Activated naive CD4-positive, alpha-beta T cell treated with anti-CD3 and anti-CD28 coated beads, Interleukin-2, amount 10 ng/mL, durations not matched to agents 7 days and 5 days (primary cell): ENCODE measurements around the gene TAOK3.

Source experiments
- CTCF ChIA-PET: fragments of 350-600 bp; sonication (Branson Sonifier 250); formaldehyde crosslinking; loops from one replicate; lab custom pipeline; 2021; ENCODE audit warnings: antibody characterized with exemption; lab: Charles Lee
- DNase-seq: peaks from one replicate; pipeline ENCODE4 v3.0.0-alpha.2; 2020
- H3K27ac Mint-ChIP-seq: one replicate; pipeline ENCODE4 v1.8.0; 2021; ENCODE audit warnings: mild to moderate bottlenecking, moderate library complexity, mixed read lengths
- H3K27me3 Mint-ChIP-seq: one replicate; pipeline ENCODE4 v1.8.0; 2021; ENCODE audit warnings: mild to moderate bottlenecking, mixed read lengths
- H3K36me3 Mint-ChIP-seq: one replicate; pipeline ENCODE4 v1.8.0; 2021; ENCODE audit warnings: mixed read lengths
- H3K4me1 Mint-ChIP-seq: one replicate; pipeline ENCODE4 v1.8.0; 2021; ENCODE audit warnings: mixed read lengths
- H3K4me3 Mint-ChIP-seq: one replicate; pipeline ENCODE4 v1.8.0; 2021; ENCODE audit warnings: mild to moderate bottlenecking, moderate library complexity, mixed read lengths
- H3K9me3 Mint-ChIP-seq: one replicate; pipeline ENCODE4 v1.8.0; 2021; ENCODE audit warnings: mixed read lengths

Gene TAOK3

DNA sequence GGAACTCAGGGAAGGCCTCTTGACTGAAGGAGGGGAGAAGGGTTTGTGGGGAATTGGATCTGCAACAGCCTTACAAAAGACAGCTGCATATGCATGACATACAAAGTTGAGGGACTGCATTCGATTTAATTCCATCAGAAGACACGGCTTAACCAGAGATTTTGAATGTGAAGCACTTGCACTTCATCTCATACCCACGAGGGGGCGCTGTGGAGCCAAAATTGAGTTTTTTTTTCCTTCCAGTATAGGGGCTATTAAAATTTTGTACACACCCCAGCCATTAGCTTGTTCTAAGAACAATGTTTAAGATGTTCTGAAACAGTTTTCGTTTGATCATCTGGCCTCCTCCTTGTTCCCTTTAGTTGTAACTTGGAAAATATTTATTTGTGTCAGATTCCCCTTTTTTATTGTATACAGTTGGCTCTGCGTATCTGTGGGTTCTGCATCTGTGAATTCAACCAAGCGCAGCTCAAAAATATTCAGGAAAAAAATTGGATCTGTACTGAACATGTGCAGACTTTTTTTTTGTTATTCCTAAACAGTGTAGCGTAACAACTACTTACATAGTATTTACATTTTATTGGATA lies 5.3 kb upstream of the TAOK3 start:
- no peaks in the 10 kb centered on the region for H3K9me3 Mint-ChIP-seq
- peak overlapping the region; percentile 96 for H3K4me3 Mint-ChIP-seq
- CTCF ChIA-PET = interaction anchor here (0.7 to 4.1 kb wide), 12 partner anchors 13 to 1169 kb away, joined by 3 to 75 read pairs (median 3); no protein-coding TSS in a partner anchor
- no peaks in the 10 kb centered on the region for H3K27me3 Mint-ChIP-seq
- peak; percentile 82 for DNase-seq
- H3K4me1 Mint-ChIP-seq = peaks cover 43% of the 10 kb centered on the region
- H3K27ac Mint-ChIP-seq = peak overlapping the region; percentile 94
- peaks cover 18% of the 10 kb centered on the region for H3K36me3 Mint-ChIP-seq

DNA sequence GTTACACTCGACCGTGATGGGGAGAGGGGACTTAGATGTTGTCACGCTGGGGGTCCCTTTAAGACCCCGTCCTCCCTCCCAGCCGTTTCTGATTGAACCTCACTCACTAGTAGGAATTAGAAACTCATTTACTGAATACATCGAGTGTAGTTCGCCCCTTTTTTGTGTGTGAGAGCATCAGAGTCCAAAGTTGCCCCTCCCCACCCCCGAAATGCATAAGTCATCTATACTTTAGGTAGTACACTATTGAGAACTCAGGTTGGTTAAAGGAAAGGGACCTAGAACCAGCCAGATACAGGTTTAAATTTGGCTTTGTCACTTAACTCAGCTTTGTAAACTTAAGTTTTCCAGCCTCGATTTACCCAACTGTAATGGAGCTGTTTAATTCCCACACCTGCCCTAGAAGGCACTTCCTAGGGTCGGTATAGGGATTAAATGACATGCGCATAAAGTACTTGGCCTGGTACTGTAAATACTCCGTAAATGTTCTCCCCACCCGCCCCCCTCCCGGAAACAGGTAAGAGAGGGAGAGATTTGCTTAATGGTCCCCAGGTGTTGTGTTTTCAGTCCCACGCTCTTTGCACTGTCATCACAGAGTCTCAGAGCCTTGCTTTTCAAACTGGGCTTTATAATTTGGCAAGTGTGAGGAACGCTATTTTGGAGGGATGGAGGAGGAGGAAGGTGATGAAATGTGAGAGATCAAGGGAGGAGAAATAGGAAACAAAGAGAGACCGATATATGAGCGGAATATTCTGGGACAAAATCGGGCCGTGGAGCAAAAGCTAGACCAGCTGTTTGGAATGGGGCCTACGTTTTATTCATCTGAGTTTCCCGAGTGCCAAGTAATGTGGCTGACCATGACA lies 4.5 kb upstream of the TAOK3 start:
- CTCF ChIA-PET = interaction anchor here (0.7 to 4.1 kb wide), 19 partner anchors 13 to 1170 kb away, joined by 3 to 75 read pairs (median 7); partner anchors contain the start of gene PEBP1
- Mint-ChIP-seq H3K4me1 (peaks cover 45% of the 10 kb centered on the region), H3K4me3 (peak overlapping the region; percentile 96), H3K27ac (peak overlapping the region; percentile 94), H3K9me3 (no peaks in the 10 kb centered on the region), H3K27me3 (peaks cover 5% of the 10 kb centered on the region), H3K36me3 (peaks cover 18% of the 10 kb centered on the region)
- DNase-seq = peak; percentile 24

GRCh38 chr12:118376089-118377020 lies 3.6 kb upstream of the TAOK3 start, which contains the start of gene SUDS3:
SUDS3 (plus strand) TSS chr12:118376555; CDS start chr12:118376692, 137 bp downstream.
- DNase-seq = peak; percentile 95
- peak within 1 kb of the TSS; percentile 96 for H3K4me3 Mint-ChIP-seq
- H3K36me3 Mint-ChIP-seq = peaks cover 12% of the 10 kb centered on the region
- peaks cover 50% of the 10 kb centered on the region for H3K4me1 Mint-ChIP-seq
- H3K9me3 Mint-ChIP-seq = no peaks in the 10 kb centered on the region
- H3K27ac Mint-ChIP-seq = peak within 1 kb of the TSS; percentile 98
- H3K27me3 Mint-ChIP-seq = peaks cover 14% of the 10 kb centered on the region
- CTCF ChIA-PET = interaction anchor here (0.5 to 4.1 kb wide), 25 partner anchors 12 to 501 kb away, joined by 3 to 75 read pairs (median 6); partner anchors contain the start of gene PEBP1

DNA sequence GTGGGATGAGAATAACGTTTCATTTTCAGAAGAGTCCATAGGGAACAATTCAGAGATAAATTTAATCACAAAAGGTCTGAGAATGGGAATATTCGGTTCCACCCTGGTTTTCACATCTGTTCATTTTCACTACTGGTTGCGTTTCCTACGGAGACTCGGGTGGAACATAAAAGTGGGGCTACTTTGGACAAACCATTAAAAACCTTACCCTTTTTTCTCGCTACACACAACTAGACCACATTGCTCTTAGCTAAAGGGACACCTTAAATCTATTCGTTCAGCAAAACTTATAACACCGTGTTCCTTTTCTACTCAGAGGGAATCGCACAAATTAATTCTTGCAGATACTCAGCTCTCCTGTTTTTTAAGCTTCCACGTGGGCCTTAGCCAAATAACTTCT lies 2.6 kb upstream of the TAOK3 start:
- peaks cover 10% of the 10 kb centered on the region for H3K36me3 Mint-ChIP-seq
- CTCF ChIA-PET = interaction anchor here (0.8 to 4.1 kb wide), 21 partner anchors 17 to 500 kb away, joined by 3 to 75 read pairs (median 7); partner anchors contain the start of gene PEBP1
- H3K9me3 Mint-ChIP-seq = no peaks in the 10 kb centered on the region
- no peak for DNase-seq
- peaks cover 21% of the 10 kb centered on the region for H3K27me3 Mint-ChIP-seq
- H3K27ac Mint-ChIP-seq = peak overlapping the region; percentile 98
- H3K4me1 Mint-ChIP-seq = peaks cover 60% of the 10 kb centered on the region
- peak overlapping the region; percentile 96 for H3K4me3 Mint-ChIP-seq

GRCh38 chr12:118374909-118375308 lies 2.2 kb upstream of the TAOK3 start:
- H3K4me3 Mint-ChIP-seq = peak overlapping the region; percentile 44
- no peak for DNase-seq
- H3K36me3 Mint-ChIP-seq = peaks cover 5% of the 10 kb centered on the region
- peaks cover 21% of the 10 kb centered on the region for H3K27me3 Mint-ChIP-seq
- H3K4me1 Mint-ChIP-seq = peaks cover 61% of the 10 kb centered on the region
- no peak overlapping the region for H3K27ac Mint-ChIP-seq
- CTCF ChIA-PET = interaction anchor here (0.7 to 4.1 kb wide), 8 partner anchors 17 to 500 kb away, joined by 3 to 75 read pairs (median 14); no protein-coding TSS in a partner anchor
- no peaks in the 10 kb centered on the region for H3K9me3 Mint-ChIP-seq

GRCh38 chr12:118374126-118374725 lies 1.5 kb upstream of the TAOK3 start:
- peaks cover 3% of the 10 kb centered on the region for H3K36me3 Mint-ChIP-seq
- H3K27me3 Mint-ChIP-seq = peaks cover 21% of the 10 kb centered on the region
- CTCF ChIA-PET = interaction anchor here (0.7 to 1.5 kb wide), 5 partner anchors 16 to 253 kb away, joined by 3 to 11 read pairs (median 3); no protein-coding TSS in a partner anchor
- H3K27ac Mint-ChIP-seq = peak overlapping the region; percentile 94
- peak overlapping the region; percentile 97 for H3K4me3 Mint-ChIP-seq
- peaks cover 61% of the 10 kb centered on the region for H3K4me1 Mint-ChIP-seq
- DNase-seq = no peak
- H3K9me3 Mint-ChIP-seq = no peaks in the 10 kb centered on the region

DNA sequence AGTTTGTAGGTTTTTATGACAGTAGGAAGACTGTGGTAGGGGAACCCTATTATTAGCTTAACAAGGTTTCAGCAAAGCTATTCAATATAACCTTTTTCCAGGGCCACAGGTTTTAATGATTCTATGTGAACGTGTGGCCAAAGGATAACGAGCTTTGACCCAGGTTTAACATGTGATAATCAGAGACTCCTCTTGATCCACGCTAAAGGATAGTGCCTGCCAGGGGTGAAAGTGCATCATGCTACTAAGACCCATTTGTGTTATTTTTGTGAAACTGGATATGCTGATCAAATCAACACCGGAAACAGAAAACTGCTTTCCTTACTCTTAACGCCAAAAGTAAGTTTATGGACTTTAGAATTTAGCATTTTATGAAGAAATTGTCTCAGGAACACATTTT lies 909 bp upstream of the TAOK3 start:
- H3K27ac Mint-ChIP-seq = peak overlapping the region; percentile 94
- H3K36me3 Mint-ChIP-seq = peaks cover 3% of the 10 kb centered on the region
- no peaks in the 10 kb centered on the region for H3K9me3 Mint-ChIP-seq
- CTCF ChIA-PET = interaction anchor here (1.0 to 1.5 kb wide), 5 partner anchors 15 to 498 kb away, joined by 3 to 11 read pairs (median 5); no protein-coding TSS in a partner anchor
- peak overlapping the region; percentile 97 for H3K4me3 Mint-ChIP-seq
- peaks cover 61% of the 10 kb centered on the region for H3K4me1 Mint-ChIP-seq
- H3K27me3 Mint-ChIP-seq = peaks cover 21% of the 10 kb centered on the region
- DNase-seq = no peak

DNA sequence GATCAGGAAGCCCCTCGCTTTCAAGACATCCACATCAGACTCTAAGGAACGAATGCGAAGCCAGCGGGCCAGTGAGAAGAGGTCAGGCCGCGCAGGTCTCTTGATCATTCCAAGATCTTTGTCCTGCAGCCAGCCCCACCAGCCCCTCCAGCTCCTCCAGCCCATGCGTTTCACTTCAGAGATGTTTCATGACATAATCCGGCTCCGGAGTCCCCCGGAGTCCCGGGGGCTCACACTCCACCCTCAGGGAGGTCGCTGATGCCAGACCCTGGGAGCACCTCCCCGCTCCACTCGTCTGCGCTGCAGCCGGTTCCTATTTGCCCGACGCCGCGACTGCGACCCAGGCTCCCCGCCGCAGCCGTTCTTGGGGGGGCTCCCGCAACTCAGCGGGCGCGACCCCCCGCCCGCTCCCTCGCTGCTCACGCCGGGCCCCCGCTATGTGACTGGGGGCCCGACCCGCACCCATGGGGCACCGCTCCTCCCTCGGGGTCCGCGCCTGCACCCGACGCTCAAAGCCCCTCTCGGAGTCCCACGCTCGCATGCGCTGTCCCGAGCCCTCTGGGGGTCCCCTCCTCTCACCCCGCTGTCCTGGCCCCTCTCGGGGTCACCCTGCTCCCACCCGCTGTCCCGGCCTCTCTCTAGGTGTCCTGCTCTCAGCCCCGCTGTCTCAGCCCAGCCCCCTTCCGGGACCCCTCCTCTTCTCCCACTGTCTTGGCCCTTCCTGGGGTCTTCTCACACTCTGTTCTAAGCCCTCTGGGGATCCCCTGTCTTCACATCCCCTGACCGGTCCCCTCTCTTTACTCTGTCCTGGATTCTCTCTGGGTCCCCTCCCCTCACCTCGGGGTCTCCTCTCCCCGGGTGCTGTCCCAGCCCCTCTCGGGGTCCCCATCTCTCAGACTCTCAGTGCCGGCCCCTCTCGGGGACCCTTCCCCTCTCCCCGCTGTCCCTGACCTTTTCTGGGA lies 1.1 kb downstream of the TAOK3 start:
- no peaks in the 10 kb centered on the region for H3K9me3 Mint-ChIP-seq
- H3K4me1 Mint-ChIP-seq = peaks cover 51% of the 10 kb centered on the region
- H3K27me3 Mint-ChIP-seq = peaks cover 21% of the 10 kb centered on the region
- peaks cover 1% of the 10 kb centered on the region for H3K36me3 Mint-ChIP-seq
- peak overlapping the region; percentile 94 for H3K27ac Mint-ChIP-seq
- CTCF ChIA-PET = interaction anchor here (1.5 kb wide), 1 partner anchor 190 kb away, joined by 3 read pairs; no protein-coding TSS in a partner anchor
- DNase-seq = peak; percentile 31
- H3K4me3 Mint-ChIP-seq = peak overlapping the region; percentile 97

DNA sequence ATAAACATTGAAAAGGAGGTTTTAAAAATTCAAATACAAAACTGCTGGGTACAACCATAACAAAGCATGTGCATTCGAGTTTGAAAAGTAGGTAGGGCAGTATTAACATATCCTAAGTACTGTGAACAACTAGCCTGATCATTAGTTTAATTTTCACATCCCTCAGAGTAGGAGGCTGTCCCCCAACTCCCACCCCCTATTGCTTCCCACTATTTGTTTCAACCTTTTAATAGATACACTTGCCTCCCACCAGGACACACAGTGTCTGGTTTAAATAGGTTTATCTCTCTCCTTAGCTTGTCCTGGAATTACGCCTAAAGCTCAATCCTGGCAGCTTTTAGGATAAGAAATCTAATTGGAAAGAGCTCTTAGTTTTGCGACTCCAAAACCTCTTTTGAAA lies 2.1 kb downstream of the TAOK3 start:
- CTCF ChIA-PET = interaction anchor here (0.8 to 1.5 kb wide), 2 partner anchors 10 to 189 kb away, joined by 3 read pairs; no protein-coding TSS in a partner anchor
- H3K27me3 Mint-ChIP-seq = peaks cover 21% of the 10 kb centered on the region
- H3K27ac Mint-ChIP-seq = no peak overlapping the region
- no peaks in the 10 kb centered on the region for H3K9me3 Mint-ChIP-seq
- peaks cover 45% of the 10 kb centered on the region for H3K4me1 Mint-ChIP-seq
- peak overlapping the region; percentile 97 for H3K4me3 Mint-ChIP-seq
- DNase-seq = no peak
- H3K36me3 Mint-ChIP-seq = no peaks in the 10 kb centered on the region

DNA sequence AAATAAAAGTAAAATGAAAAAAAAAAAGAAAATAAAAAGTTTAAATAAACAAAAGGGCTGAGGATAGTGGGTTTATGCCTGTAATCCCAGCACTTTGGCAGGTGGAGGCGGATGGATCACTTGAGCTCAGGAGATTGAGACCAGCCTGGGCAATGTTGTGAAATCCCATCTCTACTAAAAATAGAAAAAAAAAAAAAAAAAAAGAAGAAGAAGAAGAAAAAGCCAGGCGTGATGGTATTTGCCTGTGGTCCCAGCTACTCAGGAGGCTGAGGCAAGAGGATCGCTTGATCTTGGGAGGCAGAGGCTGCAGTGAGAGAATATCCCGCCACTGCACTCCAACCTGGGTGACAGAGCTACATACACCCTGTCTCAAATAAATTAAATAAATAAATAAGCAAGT lies 3.9 kb downstream of the TAOK3 start:
- Mint-ChIP-seq H3K4me3 (no peak overlapping the region), H3K27ac (no peak overlapping the region), H3K4me1 (peaks cover 27% of the 10 kb centered on the region), H3K9me3 (no peaks in the 10 kb centered on the region), H3K36me3 (no peaks in the 10 kb centered on the region), H3K27me3 (peaks cover 21% of the 10 kb centered on the region)
- CTCF ChIA-PET = interaction anchor here (0.7 to 1.2 kb wide), 3 partner anchors 10 to 203 kb away, joined by 3 to 6 read pairs (median 4); no protein-coding TSS in a partner anchor
- DNase-seq = no peak

DNA sequence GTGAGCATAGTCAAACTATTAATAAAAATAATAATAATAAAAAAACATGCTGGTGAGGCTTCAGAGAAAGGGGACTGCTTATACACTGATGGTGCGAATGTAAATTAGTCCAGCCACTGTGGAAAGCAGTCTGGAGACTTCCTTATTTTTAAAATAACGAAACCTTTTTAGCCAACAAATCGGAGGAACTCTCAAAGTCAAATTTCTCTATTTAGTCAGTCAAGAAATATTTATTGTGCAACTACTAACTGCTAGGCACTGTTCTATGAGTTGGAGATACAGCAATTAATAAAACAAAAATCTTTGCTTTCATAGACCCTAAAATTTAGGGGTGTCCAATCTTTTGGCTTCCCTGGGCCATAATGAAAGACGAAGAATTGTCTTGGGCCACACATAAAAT lies 10.8 kb downstream of the TAOK3 start:
- H3K9me3 Mint-ChIP-seq = no peaks in the 10 kb centered on the region
- H3K4me1 Mint-ChIP-seq = peaks cover 22% of the 10 kb centered on the region
- no peak overlapping the region for H3K27ac Mint-ChIP-seq
- no peak for DNase-seq
- H3K36me3 Mint-ChIP-seq = peaks cover 2% of the 10 kb centered on the region
- H3K4me3 Mint-ChIP-seq = no peak overlapping the region
- CTCF ChIA-PET = no interaction called here
- no peaks in the 10 kb centered on the region for H3K27me3 Mint-ChIP-seq

GRCh38 chr12:118361092-118361404 lies 11.7 kb downstream of the TAOK3 start:
- no peak for DNase-seq
- no peak overlapping the region for H3K27ac Mint-ChIP-seq
- H3K9me3 Mint-ChIP-seq = no peaks in the 10 kb centered on the region
- H3K4me1 Mint-ChIP-seq = peaks cover 29% of the 10 kb centered on the region
- CTCF ChIA-PET = interaction anchor here (1.1 kb wide), 1 partner anchor 10 kb away, joined by 3 read pairs; no protein-coding TSS in a partner anchor
- peaks cover 2% of the 10 kb centered on the region for H3K36me3 Mint-ChIP-seq
- H3K4me3 Mint-ChIP-seq = no peak overlapping the region
- H3K27me3 Mint-ChIP-seq = no peaks in the 10 kb centered on the region
